Right ventricle myocardium inferior (tissue), 1 donor: ENCODE data around the gene COL4A2. TPM values are rescaled to one million over a fixed set of nuclear protein-coding genes. Genes with fewer than 3 reads are reported as not detected.

Experiments used
- ATAC-seq: fragments of 200-7000 bp; cut with Tn5 transposase; one replicate; pipeline ENCODE4 v1.9.1; 2020; ENCODE audit warnings: mild to moderate bottlenecking, moderate library complexity
- DNase-seq: peaks from one replicate; pipeline ENCODE4 v3.0.0; 2021; ENCODE audit errors: missing footprints
- intact Hi-C: fragments of 100-400 bp; cut with DNase I; formaldehyde crosslinking; loops from one replicate; pipeline ENCODE4 v1.11.0; 2022
- long read RNA-seq: library from polyadenylated mRNA; unstranded; transcript quantifications from one replicate; pipeline ENCODE4 v2.0.0, GENCODE V29; 2021
- total RNA-seq: library from RNA; stranded (reverse); fragmentation: NEBNext Ultra II Directional; extraction: Animal tissue kit (Norgen Biotek cat#: 25700); gene quantifications from one replicate; pipeline ENCODE4 v1.2.1, GENCODE V29; 2021
- donor health status: DM: no; HTN: yes; CAD: no; lungs with severe emphysema.

Gene COL4A2
- total RNA-seq, result 126 TPM
- long read RNA-seq, full-length matches to known transcripts, result 72 of 161 reads
- long read RNA-seq, partial matches to known transcripts, result 78 of 161 reads
- long read RNA-seq, other reads (novel, unspliced or antisense), result 11 of 161 reads

DNA sequence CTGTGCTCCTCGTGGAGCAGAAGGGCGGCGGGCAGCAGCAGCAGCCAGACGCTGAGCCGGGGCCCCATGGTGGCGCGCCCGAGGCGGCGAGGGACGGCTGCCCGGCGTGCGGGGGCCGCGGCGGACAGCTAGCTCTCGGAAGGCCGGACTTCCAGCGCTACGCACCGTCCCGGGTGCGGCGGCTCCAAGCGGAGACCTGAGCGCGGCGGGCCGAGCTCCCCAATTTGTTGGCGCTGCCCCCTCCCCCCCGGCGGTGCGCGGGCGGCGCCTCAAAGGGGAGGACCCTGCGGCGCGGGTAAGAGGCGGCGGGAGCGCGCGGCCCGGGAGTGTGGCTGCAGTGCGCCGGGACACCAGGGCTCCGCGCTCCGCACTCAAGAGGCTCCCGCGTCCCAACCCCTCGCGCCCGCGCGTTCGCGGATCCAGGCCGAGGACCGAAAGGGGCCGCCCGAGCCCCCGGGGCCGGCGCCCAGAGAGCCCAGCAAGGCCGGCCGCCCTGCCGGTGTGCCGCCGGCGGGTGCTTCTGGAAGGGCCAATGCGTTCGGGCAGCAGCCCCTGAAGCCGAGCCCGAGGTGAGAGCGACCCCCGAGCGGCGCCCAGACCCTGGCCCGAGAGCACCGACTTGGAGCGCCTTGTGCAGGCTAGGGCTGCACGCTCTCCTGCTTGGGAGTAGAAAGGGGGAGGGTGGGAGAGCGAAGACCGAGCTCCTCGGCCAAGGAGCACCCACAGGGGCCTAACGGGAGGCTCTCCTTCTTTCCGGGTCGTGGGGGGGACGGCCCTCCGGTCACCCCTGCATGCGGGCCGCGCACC, at the start of gene COL4A2, which contains the start of gene COL4A1:
Gene COL4A2 (plus strand): TSS at position 325 of the 807 bp plus-strand sequence. CDS start 620 bp downstream, outside the sequence.
Gene COL4A1 (minus strand): TSS at position 198 of the 807 bp plus-strand sequence. CDS start 130 bp downstream, at position 68.
- DNase-seq (peak; percentile 89), ATAC-seq (peak; percentile 89)
- intact Hi-C loops, result loop anchor here (1.0 to 5.0 kb wide), 3 partner anchors 35 to 105 kb away; no protein-coding TSS in a partner anchor

DNA sequence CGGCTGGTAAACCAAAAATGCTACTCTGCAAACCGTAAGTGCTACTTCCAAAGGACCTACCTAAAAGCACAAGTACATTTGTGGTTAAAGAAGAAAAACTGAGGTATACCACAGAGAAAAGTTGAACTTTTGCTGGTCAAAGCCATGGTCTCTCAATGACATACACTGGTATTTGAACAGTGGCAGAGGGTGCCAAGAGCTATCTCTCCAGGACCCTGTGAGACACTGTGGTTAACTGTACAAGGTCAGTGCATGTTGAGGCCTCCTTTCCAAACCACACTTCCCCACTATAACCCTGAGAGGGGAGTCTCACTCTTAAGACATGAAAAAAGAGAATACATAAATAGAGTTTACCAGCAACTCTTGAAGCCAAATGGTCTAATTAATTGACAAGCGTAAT, 49.7 kb upstream of the COL4A2 start:
- DNase-seq (no peak), ATAC-seq (no peak)
- intact Hi-C loops, result no loop called here

DNA sequence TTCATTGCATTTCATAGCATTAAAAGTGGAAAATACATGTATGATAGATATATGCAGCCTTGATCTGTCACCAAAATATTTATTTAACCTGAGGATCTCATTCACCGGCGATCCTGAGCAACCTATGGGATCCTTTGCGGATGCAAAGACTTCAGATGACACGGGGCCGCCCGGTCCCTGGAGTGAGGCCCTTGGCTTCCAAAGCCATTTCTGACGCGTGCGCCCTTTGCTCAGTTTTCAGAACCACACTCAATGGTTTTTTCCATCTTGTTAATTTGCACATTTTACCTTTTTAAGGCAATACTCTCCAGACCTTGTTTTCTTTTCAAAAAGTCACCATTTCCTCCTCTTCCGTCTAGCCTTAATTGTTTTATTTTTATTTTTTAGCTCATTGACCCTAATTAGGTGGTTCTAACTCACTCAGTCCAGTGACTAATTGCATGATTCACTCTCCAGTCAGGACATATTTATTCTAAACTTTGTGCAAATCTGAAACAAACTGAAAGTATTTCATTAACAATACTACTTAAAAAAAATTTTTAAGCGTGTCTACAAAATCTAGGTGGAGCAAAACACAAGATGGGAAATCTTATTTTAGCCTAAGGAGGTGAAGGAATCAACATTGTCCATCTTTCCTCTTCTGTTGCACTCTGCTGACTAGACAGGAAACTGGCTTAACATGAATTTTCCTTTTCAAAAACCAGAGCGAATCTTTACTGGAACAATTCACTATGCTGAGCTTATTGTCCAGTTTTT, 48.0 kb upstream of the COL4A2 start:
- no peak for ATAC-seq
- no peak for DNase-seq
- intact Hi-C loops, result no loop called here

DNA sequence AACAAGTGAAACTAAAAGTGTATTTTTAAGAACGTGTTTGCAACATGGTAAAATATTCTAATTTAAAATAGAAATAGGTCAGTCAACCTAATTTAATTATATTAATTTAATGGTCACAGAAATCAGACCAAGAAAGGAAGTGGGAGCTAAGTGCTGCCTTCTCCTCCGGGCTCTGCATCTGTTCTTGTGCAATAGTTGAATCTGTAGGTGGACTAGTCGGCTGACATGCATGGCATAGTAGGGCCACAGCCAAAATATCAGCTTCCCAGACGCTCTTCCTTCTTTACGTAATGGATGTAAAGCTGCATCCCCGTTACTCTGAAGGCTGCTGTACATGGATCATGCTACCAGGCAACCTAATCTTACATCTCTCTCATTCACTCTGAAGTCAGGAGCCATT, 47.4 kb upstream of the COL4A2 start:
- intact Hi-C loops, result loop anchor here (5.0 kb wide), 1 partner anchor 32 kb away; no protein-coding TSS in a partner anchor
- ATAC-seq (no peak), DNase-seq (no peak)

DNA sequence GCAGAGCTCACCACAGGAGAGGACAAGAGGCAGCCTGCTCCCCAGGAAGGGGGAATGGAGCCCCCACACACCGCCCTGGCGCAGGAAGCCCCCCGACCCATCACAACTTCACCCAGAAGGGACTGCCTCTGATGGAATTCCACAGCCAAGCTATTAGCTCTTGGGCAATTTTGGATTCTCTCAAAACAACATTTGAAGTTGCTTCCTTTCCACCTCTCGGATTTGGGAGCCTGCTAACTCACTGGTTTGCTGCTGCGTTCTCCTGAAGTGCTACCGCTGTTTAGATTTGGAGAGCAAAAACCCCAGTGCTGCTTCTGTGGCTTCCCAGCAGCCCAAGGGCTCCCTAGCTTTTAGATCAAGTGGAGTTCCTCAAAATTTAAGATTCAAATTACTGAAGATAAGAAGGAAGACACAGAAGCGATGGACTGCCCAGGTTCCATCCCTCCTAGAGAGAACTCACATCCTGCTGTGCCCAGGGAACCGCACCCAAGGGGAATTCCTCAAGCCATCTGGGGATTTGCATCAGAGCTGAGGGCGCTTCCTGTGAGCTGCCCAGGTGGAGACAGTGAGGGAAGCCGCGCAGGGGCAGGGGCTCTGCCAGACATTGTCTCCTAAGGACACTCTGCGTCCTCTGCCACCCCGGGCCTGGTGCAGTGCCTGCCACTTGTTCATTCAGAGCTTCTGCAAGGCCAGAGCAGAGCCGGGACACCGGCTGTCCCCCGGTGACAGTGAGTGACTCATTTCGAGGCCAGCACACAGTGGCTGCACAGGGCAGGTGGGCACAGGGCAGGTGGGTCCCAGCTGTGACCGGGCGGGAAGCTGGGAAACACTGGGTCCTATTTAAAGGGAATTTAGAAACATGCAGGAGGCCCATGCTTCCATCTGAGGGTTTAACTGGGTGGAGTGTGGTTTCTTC, 45.7 kb upstream of the COL4A2 start:
- no peak for ATAC-seq
- DNase-seq, result no peak
- intact Hi-C loops, result loop anchor here (5.0 kb wide), 1 partner anchor 34 kb away; no protein-coding TSS in a partner anchor

DNA sequence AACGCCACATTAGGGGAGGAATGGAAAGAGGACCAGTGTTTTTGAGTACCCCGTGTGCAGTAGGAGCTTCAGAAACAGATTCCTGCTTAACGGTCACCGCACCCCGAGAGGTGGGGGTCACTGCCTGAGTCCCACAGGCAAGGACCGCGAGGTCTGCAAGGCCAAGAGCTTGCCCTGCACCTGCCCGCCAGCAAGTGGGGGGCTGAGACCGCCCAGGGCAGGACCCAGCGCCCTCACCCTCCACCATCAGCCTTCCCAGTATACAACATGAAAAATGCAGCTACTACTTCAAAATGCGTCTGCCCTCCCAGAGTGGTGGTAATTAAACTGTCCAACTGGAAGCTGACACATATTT, 45.0 kb upstream of the COL4A2 start:
- DNase-seq, result no peak
- intact Hi-C loops, result loop anchor here (5.0 kb wide), 1 partner anchor 35 kb away; no protein-coding TSS in a partner anchor
- no peak for ATAC-seq

DNA sequence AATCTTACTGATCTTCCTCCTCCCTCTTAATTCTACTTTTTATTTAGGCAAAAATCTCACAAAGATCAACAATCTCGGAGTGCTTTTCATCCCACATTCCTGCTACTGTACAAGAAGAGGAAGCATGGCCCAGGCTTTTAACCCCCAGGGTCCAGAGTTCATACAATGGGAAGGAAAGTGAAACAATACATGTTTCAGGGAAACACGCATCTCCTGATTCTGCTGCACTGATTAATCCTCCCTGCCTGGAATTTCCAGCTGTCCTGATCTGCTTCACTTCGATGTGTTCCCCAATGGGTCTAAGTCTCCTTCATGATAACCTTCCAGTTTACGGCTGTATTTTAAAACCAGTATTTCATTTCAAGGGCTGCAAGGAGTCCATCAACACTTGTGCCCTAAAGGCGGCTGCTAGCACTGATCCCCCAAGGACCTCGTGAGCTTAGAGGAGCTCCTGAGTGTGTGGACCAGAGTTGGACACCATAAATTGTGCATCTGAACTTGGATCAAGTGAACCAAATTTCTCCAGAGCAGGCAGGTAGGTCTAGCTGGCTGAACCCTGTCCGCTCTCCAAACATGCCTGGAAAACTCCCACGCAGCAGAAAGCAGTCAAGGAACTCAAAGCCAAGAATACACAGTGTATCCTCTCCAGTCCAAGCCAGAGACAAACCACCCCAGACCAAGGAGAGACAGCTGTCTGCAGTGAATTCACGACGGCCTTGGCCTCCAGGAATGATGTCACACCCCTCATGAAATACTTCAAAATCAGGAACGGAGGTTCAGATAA, 44.4 kb upstream of the COL4A2 start:
- DNase-seq, result no peak
- intact Hi-C loops, result loop anchor here (5.0 kb wide), 1 partner anchor 35 kb away; no protein-coding TSS in a partner anchor
- ATAC-seq, result peak; percentile 78

DNA sequence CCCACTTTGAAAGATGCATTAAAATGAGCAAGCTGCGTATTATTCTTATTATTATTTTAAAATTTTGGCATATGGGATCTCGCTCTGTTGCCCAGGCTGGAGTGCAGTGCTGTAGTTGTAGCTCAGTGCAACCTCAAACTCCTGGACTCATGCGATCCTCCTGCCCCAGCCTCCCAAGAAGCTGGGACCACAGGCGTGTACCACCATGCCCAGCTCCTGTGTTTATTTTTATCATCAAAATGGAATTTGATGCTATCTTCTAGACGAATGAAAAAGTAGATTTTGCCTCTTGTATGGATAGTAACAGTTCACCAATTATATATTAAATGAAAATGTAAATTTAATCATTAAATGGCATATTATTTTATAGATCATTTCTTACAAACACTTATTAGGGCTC, 43.7 kb upstream of the COL4A2 start:
- ATAC-seq, result no peak
- intact Hi-C loops, result loop anchor here (5.0 kb wide), 1 partner anchor 36 kb away; no protein-coding TSS in a partner anchor
- no peak for DNase-seq

DNA sequence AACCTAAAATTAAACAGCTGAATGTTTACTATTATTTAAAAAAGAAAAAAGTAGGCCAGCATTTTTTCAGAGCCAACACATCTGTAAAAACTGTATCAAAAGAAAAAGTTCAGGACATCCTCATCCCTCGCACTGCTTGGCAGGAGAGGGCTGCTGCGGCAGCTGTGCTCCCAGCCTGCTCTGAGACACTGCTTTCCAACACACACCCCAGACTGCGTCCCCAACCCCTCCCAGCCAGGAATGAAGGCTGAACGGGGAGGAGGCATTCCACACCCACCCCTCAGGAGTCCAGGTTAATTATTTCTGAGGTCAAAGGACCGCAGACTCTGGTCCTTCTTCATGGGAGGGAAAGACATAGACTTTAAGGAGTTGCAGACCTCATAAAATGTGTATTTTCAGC, 43.2 kb upstream of the COL4A2 start:
- ATAC-seq (peak; percentile 81), DNase-seq (peak; percentile 81)
- intact Hi-C loops, result loop anchor here (5.0 kb wide), 1 partner anchor 37 kb away; no protein-coding TSS in a partner anchor

DNA sequence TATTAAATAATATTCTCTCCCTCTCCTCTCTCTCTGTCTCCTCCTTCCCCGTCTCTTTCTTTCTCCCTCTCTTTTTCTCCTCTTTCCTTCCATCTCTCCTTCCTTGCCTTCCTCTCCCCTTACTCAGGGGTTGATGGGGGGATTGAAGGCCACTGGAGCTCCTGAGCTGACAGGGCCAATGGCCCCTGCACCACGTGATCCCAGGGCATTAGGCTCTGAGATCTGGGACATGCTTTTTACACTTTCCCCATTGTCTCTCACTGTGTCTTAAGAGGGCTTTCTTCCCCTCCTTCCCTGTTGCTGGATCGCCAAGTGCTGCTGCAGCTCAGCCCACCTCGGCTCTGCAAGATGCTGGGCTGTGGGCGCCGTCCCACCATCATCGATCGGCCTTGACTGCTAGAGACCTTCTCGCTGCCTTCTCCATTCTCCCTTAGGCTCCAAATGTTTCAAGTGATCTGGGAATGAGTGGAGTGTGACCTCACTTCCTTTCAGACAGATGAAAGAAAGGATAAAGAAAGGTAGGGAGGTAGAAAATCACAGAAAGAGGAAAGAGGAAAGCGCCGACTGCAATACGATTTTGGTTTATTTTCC, 42.3 kb upstream of the COL4A2 start:
- DNase-seq (no peak), ATAC-seq (no peak)
- intact Hi-C loops, result loop anchor here (5.0 kb wide), 2 partner anchors 37 to 43 kb away; partner anchors contain the start of genes COL4A1 and COL4A2

DNA sequence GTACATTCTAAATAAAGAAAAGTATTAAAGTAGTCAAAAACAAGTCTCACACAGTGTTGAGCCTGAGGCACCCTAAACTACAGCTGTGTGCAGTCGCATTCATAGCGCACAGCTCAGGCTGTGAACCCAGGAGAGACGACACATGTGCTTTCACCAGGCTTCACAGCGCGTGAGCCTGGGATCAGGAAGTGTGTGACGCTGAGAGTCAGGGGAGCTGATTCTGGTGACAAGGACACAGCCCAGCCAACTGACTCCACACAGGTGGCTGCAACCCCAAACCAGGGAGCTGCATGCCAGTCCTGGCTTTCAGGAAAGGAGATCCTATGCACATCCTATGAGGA, 41.8 kb upstream of the COL4A2 start:
- ATAC-seq (no peak), DNase-seq (no peak)
- intact Hi-C loops, result loop anchor here (5.0 kb wide), 1 partner anchor 42 kb away; the partner anchor contains the start of genes COL4A1 and COL4A2

DNA sequence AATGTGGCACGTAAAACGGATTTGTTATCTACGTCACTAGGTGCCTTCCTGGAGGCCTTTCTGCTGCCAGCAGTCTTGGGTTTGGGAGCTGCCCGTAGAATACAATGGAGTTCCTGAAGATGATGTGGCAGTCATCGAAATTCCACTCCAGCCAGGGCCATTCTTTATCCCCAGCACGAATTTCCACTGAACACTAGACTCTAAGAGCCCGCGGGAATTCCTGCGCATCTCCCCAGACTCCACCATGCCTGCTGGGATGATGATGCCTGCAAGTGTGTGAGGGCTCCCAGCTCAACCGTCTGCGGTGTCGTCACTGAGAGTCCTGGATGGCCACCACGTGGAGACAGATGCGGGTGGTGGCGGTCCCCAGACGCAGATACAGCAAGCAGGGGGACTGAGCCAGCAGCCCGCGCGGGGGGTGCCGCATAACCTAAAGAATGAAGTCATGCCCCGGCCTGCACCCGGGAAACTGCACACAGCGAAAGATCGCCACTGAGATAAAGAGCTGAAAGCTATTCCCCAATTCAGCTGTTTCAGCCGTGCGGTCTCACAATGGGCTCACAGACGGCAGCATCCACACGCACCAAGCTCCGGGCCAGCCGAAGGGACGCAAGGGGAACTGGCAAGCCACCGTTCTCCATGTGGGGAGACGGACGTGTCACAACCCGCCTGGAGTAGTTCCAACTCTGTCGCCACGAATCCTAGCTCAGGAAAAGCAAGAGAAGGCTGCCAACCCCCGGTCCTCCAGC, 41.2 kb upstream of the COL4A2 start:
- ATAC-seq (no peak), DNase-seq (peak; percentile 80)
- intact Hi-C loops, result loop anchor here (5.0 kb wide), 1 partner anchor 41 kb away; the partner anchor contains the start of genes COL4A1 and COL4A2

DNA sequence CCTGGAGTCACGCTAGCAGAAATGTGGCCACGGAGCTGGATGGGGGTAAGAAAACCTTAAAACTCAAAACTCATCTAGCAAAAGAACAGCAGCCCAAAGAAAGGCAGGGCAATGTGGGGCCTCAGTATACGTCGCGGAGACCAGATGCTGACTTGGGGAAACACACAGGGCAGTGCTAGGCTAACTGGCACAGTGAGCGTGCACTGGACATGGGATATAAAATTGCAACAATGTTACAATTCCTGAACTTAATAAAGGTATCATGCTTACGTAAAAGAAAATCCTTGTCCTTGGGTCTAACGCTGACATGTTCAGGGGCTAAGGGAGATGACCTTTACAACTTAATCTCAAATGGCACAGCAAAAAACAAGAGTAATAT, 40.7 kb upstream of the COL4A2 start:
- ATAC-seq, result no peak
- intact Hi-C loops, result loop anchor here (5.0 kb wide), 1 partner anchor 41 kb away; the partner anchor contains the start of genes COL4A1 and COL4A2

DNA sequence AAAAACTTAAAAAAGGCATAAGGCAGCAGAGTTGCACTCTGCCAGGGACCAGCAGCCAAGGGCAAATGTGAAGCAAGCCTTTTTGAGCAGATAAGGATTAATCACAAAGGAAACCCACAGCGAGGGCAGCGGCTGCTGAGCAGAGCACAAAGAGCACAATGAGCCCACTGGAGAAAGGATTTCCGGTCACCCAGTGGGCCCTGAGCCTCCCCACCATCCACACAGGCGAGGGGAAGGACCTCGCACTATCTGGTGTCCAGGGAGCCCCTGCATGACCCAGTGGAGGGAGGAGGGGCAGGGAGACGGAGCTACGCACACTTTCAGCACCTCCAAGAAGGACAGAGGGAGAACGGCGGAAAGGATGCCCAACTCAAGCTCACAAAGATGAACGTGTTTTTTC, 40.1 kb upstream of the COL4A2 start:
- no peak for DNase-seq
- intact Hi-C loops, result loop anchor here (5.0 kb wide), 1 partner anchor 40 kb away; the partner anchor contains the start of genes COL4A1 and COL4A2
- ATAC-seq, result no peak

More for the DNA sequence above, 40.7 kb upstream of the COL4A2 start:
- no peak for DNase-seq

DNA sequence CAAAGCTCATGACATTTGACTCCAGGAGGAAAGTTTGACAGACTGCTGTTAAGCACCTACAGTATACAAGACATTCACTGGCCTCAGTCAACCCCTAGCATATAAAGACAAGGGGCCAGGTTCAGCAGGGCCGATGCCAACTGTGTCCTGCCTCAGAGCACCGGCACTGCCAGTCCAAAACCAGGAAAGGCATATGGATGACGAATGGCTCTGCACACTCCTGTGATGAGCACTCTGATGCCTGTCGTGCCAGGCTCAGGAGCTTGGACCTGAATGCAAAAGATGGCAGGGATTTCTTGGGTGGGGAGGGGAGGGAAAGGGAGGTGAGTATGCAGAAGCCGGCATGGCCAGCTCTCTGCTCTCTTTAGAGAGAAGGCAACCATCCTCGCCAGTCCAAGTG, 39.0 kb upstream of the COL4A2 start:
- ATAC-seq (no peak), DNase-seq (no peak)
- intact Hi-C loops, result loop anchor here (5.0 kb wide), 1 partner anchor 39 kb away; the partner anchor contains the start of genes COL4A1 and COL4A2

DNA sequence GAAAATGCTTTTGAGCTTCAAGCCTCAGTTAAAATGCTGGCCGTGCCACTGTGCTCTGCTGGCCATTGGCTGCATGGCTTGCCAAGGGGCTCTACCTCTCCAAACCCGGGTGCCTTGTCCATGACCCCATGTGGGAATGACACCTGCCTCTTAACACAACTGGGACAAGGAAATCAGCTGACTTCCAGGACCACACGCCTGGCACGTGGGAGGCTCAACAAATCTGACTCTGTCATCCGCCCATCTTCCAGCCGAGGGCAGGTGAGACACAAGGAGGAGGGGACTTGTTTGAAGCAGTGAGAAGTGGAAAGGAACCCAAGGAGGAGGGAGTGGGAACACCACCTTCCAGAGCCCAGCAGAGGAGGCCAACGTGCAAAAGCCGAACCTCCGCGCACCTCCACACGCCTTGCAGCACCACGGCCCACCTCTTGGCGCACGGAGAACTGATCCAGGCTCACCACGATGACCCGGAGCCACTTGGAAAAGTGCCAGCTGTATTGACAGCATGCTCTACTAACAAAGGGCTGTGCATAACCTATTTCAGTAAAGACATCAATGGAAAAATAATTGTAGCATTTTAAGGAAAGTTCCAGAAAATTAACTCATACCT, 38.4 kb upstream of the COL4A2 start:
- intact Hi-C loops, result loop anchor here (5.0 kb wide), 1 partner anchor 39 kb away; the partner anchor contains the start of genes COL4A1 and COL4A2
- DNase-seq (no peak), ATAC-seq (no peak)
